G401.6 (cell line): Measurements from ENCODE around the gene BABAM2.
"Not testable (repeated sequence)": the region's sequence is repeated elsewhere in the genome, so short reads cannot be mapped to it uniquely, and the experiment has no call there.

Experiments
- FAIRE-seq: peaks from 2 replicates; lab custom pipeline; 2012; peaks lifted over from hg19 to GRCh38; lab: Jason Lieb, UNC

The BABAM2 gene

GRCh38 chr2:27984153-27984552, 93.6 kb downstream of the BABAM2 start:
- no peak for FAIRE-seq

GRCh38 chr2:27988306-27988705, 97.8 kb downstream of the BABAM2 start:
- FAIRE-seq, result no peak

- FAIRE-seq, result no peak
These were observed 98.2 kb downstream of the BABAM2 start for GRCh38 chr2:27988718-27989117.

- FAIRE-seq, result no peak
These were observed 98.6 kb downstream of the BABAM2 start for GRCh38 chr2:27989149-27989548.

GRCh38 chr2:27990030-27990590, 99.6 kb downstream of the BABAM2 start:
- FAIRE-seq, result no peak

- FAIRE-seq, result no peak
These were observed 100.6 kb downstream of the BABAM2 start for GRCh38 chr2:27991146-27991545.

- FAIRE-seq, result no peak
These were observed 102.4 kb downstream of the BABAM2 start for GRCh38 chr2:27992787-27993401.

- FAIRE-seq, result no peak
These were observed 102.9 kb downstream of the BABAM2 start for GRCh38 chr2:27993402-27993787.

GRCh38 chr2:27993950-27994728, 103.6 kb downstream of the BABAM2 start:
- no peak for FAIRE-seq

- no peak for FAIRE-seq
These were observed 105.8 kb downstream of the BABAM2 start for GRCh38 chr2:27996156-27996922.

GRCh38 chr2:28000287-28000686, 109.8 kb downstream of the BABAM2 start:
- FAIRE-seq, result no peak

- no peak for FAIRE-seq
These were observed 111.7 kb downstream of the BABAM2 start for GRCh38 chr2:28002181-28002580.

- FAIRE-seq, result no peak
These were observed 113.6 kb downstream of the BABAM2 start for GRCh38 chr2:28004086-28004485.

- no peak for FAIRE-seq
These were observed 119.2 kb downstream of the BABAM2 start for GRCh38 chr2:28009732-28010131.

- no peak for FAIRE-seq
These were observed 120.8 kb downstream of the BABAM2 start for GRCh38 chr2:28011322-28011737.

GRCh38 chr2:28018474-28018873, 127.9 kb downstream of the BABAM2 start:
- FAIRE-seq, result not testable (repeated sequence)

GRCh38 chr2:28019521-28019920, 129.0 kb downstream of the BABAM2 start:
- not testable (repeated sequence) for FAIRE-seq

GRCh38 chr2:28021898-28022297, 131.4 kb downstream of the BABAM2 start:
- no peak for FAIRE-seq

GRCh38 chr2:28025123-28025522, 134.6 kb downstream of the BABAM2 start:
- FAIRE-seq, result no peak

GRCh38 chr2:28026230-28026629, 135.7 kb downstream of the BABAM2 start:
- FAIRE-seq, result not testable (repeated sequence)

GRCh38 chr2:28028025-28028424, 137.5 kb downstream of the BABAM2 start:
- FAIRE-seq, result no peak

- no peak for FAIRE-seq
These were observed 140.1 kb downstream of the BABAM2 start for GRCh38 chr2:28030600-28030999.

- FAIRE-seq, result no peak
These were observed 142.3 kb downstream of the BABAM2 start for GRCh38 chr2:28032816-28033215.
